NCI-H1436 (cell line): ENCODE results near the gene MAP4K4.
"Not testable (repeated sequence)": the region's sequence is repeated elsewhere in the genome, so short reads cannot be mapped to it uniquely, and the experiment has no call there.

Experiments
- DNase-seq: peaks from one replicate; lab custom pipeline; 2025; lab: John Stamatoyannopoulos, UW

The MAP4K4 gene

GRCh38 chr2:101766871-101767739 is 69.6 kb downstream of the MAP4K4 start:
- no peak for DNase-seq

GRCh38 chr2:101768556-101769220 is 71.2 kb downstream of the MAP4K4 start:
- DNase-seq, result no peak

DNA sequence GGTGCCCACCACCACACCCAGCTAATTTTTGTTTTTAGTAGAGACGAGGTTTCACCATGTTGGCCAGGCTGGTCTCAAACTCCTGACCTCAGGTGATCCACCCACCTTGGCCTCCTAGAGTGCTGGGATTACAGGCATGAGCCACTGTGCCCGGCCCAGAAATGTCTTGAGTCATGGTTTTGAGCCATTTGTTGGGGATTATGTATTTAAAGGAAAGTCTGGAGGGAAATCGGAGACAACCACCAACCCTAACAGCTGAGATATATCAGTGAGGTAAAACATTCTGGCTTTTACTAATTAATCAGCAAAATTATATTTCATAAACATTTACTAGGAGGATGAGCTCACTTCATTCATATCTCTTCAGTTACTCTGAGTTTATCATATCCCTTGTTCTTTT is 72.2 kb downstream of the MAP4K4 start:
- DNase-seq, result not testable (repeated sequence)

DNA sequence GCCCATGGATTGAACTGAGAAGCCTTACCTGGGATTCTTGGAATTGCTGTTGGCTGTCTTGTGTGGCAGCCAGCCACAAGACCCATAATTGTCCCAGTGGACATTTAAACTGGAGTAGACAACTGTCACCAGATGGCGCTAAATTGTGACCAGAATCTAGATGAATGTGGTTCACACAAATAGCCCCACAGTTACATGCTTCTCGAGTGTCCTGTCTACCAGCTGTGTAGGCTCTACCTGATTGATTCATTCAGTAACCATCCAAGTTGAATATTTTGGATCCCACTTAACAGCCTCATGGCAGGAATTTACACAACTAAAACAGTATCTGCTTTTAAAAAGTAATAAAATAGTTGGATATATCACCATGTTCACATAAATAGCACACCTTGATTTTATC is 73.2 kb downstream of the MAP4K4 start:
- DNase-seq, result peak; percentile 7

DNA sequence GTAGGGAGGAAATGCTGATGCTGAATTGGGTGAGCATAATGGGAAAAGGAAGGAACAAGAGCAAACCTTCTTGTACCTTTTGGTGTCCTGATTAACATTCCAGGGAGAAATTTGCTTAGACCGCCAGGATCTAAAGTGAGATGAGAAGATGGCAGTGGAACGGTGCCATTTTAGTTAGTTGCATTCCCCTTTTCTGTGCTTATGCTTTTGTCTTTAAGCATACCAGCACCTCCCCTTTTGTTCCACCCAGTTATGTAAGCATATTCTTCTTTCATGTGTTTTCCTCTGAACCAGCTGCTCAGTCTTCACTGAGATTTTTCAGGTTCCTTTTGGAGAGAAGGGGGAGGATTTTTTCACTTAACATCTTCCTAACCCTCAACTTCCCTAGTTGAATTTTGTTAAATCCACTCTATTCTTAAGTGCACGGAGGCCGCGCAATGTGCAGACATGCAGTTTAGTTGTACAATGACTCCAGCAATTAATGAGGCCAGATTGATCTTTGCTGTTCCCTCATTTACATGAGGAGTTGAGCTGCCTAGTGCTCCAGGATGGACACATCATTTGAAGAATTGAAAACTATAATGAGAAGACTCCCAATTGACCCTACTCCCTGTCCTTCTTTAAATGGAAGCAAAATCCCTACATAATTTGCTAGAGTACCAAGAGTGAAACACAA is 73.9 kb downstream of the MAP4K4 start:
- DNase-seq, result no peak

- no peak for DNase-seq
Measured at GRCh38 chr2:101771910-101772321, 74.4 kb downstream of the MAP4K4 start.

DNA sequence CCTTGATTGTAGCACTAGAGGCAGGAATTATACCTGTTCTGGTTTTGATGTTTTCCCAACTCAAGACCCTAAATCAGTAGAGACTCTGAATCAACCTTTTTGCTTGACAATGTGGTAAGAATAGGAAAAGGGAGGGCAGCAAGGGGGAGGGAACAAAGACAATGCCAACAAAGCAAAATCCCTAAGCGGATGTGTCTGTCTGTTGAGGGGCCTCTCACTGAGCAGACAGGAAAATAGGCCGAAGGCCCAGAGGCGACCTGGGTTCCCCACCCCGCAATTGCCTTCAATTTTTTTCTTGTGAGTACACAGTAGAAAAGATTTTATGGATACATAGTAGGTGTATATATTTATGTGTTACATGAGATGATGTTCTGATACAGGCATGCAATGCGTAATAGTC is 75.6 kb downstream of the MAP4K4 start:
- DNase-seq, result no peak

DNA sequence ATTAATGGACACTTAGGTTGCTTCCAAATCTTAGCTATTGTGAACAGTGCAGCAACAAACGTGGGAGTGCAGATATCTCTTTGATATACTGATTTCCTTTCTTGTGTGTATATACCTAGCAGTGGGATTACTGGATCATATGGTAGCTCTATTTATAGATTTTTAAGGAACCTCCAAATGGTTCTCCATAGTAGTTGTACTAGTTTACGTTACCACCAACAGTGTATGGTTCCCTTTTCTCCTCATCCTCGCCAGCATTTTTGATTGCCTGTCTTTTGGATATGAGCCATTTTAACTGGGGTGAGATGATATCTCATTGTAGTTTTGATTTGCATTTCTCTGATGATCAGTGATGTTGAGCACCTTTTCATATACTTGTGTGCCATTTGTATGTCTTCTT is 76.5 kb downstream of the MAP4K4 start:
- DNase-seq, result not testable (repeated sequence)

DNA sequence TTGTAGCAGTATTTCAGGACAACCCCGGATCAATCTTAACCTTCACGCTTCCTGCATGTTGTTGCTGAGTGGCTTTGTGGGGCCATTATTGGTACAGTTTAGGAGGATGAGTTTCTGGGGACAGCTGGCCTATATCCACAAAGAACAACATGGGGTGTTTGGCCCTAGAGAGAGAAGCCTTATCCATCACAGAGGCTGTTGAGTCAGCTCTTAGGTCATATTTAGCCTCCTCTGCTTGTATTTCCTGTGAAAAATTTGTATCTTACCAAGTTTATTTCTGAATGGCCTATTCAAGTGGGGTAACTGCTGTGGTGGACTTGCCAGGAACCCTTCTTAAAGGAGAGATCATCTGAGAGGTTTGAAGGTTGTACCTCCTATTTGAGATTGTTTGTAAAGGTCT is 77.6 kb downstream of the MAP4K4 start:
- no peak for DNase-seq

- DNase-seq, result no peak
Measured at GRCh38 chr2:101775636-101776035, 78.1 kb downstream of the MAP4K4 start.

DNA sequence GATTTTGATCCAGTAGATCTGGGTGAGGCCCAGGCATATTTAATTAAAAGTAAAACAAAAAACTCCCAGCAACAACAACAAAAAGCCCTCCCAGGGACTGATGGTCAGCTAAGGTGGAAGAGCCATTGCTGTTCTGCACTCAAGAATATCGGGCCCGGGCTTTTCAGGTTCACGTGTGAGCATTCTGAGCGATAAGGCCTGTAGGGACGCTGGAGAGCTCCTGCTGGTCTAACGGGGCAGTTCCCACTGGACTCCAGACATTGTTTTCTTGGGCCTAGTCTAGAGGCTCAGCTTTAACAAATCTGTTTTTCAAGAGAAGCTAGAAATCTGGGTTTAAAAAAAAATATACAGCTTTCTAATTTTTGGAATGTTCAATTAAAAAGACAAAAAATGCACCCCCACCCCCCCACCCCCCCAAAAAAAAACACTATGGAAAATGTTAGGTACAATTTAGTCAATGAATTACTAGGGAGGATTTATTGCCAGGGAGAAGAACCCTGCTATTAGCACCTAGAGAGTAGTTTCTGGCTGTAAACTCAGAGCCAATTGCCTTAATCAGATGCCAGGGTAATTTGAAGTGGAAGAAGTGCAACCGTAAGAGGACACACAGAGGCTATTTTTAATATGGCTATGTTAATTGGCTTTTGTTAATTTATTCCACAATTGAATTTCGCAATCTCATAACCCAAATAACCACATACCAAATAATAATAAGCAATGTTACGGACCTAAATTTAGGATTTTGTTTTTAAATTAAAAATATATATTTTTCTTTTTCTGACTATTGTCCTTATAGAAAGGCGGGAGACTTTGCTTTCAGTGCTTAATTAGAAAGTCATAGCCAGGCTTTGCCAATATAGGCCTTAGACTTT is 78.9 kb downstream of the MAP4K4 start:
- DNase-seq, result no peak

- no peak for DNase-seq
Measured at GRCh38 chr2:101777337-101777736, 79.8 kb downstream of the MAP4K4 start.

- DNase-seq, result no peak
Measured at GRCh38 chr2:101778102-101778501, 80.6 kb downstream of the MAP4K4 start.

DNA sequence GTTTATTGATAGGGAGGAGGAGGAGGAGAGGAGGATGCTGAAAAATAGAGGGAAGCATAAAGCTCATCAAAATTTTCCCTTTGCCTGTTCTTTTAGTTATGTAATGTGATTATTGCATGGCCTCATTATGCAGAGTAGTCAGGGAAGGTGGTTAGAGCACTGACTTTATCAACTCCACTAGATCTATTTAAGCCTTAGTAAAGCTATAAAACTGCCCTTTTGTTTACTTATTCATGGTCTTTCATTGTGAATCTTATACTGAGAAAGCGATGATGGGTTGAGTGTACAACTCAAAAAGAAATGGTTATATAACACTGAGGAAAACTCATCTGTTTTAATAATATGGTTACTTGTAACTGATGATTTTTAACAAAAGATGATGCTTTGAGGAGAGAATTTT is 81.7 kb downstream of the MAP4K4 start:
- no peak for DNase-seq

- DNase-seq, result no peak
Measured at GRCh38 chr2:101779656-101780055, 82.1 kb downstream of the MAP4K4 start.

DNA sequence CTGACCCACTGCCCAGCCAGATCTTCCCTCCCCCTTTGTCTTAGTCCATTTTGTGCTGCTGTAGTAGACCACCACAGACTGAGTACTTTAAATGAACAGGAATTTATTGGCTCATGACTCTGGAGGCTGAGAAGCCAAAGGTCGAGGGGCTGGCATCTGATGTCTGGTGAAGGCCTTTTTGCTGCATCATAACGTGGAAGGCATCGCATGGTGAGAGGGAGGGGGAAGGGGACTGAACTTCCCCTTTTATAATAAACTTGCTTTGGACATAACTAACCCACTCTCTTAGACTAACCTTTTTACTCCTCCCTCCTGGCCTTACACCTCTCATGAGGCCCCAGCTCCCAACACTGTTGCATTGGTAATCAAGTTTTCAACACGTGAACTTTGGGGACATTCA is 83.8 kb downstream of the MAP4K4 start:
- no peak for DNase-seq

DNA sequence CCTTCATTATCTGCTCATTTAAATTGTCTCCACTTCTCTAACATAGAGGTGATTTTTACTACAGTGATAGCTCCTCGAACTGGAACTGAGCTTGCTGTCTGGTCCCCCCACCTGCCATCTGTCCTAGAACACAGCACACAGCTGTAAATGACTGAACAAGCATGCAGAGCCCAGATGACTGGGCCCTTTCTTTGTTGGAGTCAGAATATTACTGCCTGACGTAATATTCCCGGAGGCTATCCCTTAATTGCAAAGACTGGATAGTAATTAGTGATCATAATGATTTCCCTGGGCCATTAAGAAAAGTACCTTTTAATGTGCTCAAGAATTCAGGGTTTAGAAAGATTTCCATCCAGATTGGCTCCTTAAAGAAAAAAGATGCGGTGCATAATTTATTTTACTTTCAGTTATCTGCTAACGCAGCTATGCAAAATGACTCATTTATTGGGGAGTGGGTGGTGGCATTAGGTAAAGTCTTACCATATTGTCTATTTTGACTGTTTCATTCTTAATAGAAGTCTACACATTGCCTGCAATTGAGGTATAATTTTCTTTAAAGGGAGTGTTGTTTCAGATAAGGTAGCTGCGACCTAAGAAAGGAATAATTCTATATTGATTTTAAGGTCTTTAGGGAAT is 84.4 kb downstream of the MAP4K4 start:
- peak; percentile 24 for DNase-seq

- DNase-seq, result no peak
Measured at GRCh38 chr2:101782427-101782792, 84.9 kb downstream of the MAP4K4 start.

DNA sequence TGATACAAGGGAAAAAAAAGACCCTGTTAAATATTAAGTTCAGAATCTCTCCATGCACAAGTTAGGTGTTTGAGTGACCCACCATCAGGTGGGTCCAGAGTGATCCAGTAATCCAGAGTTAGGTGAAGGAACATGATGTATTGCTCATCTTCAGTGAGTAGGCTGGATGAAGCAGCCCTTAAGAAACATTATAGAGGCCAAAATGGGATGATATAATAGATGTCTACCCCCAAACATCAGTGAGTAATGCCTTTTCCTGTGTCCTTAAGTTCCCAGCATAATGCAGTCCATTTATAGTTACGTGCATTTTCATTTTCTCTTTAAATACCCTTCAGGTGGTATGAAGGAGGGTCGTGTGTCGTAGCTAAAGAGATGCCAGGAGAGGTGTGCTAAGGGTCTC is 89.6 kb downstream of the MAP4K4 start:
- DNase-seq, result no peak

- DNase-seq, result no peak
Measured at GRCh38 chr2:101788565-101788964, 91.1 kb downstream of the MAP4K4 start.
